B cell (primary cell): ENCODE data around the gene TRIO. TPM values are rescaled to one million over a fixed set of nuclear protein-coding genes. Genes with fewer than 3 reads are reported as not detected.

Experiments
- ATAC-seq: fragments of 200-7000 bp; cut with Tn5 transposase; one replicate; pipeline ENCODE4 v1.10.0; 2021; ENCODE audit warnings: low read depth, mild to moderate bottlenecking, moderate number of reproducible peaks, moderate library complexity
- CTCF ChIA-PET: fragments of 350-600 bp; sonication (Branson Sonifier 250); formaldehyde crosslinking; loops from one replicate; lab custom pipeline; 2021; ENCODE audit warnings: antibody characterized with exemption, inconsistent platforms; lab: Charles Lee
- POLR2A ChIA-PET: fragments of 350-600 bp; sonication (Branson Sonifier 250); formaldehyde crosslinking; loops from one replicate; lab custom pipeline; 2021; ENCODE audit warnings: antibody characterized with exemption; lab: Charles Lee
- DNase-seq: peaks from one replicate; pipeline ENCODE4 v3.0.0; 2013
- H2AFZ ChIP-seq: 2 replicates; pipeline ENCODE4 v1.6.1; 2012; ENCODE audit warnings: mild to moderate bottlenecking, low read depth, low read length; ENCODE audit not compliant: insufficient read depth, poor library complexity, severe bottlenecking
- H3K27ac ChIP-seq, 2 donors: 1 replicate in 1 of 2; 2 replicates in 1 of 2; pipeline ENCODE4 v1.5.1; 2012 to 2013; ENCODE audit warnings: low read length in 2 of 2, mild to moderate bottlenecking in 2 of 2, moderate library complexity in 1 of 2
- H3K27me3 ChIP-seq, 4 experiments: fragments of 200-600 bp in 1 of 4; sonication (generic) in 1 of 4; replicated peaks in 1 of 4; 1 replicate in 2 of 4; 2 replicates in 2 of 4; pipeline versions ENCODE4 v1.6.1 to v1.7.0; 2013 to 2016; ENCODE audit warnings: low read length in 3 of 4, mild to moderate bottlenecking in 2 of 4, mixed read lengths in 1 of 4, moderate library complexity in 1 of 4; ENCODE audit not compliant: insufficient read depth in 4 of 4, control insufficient read depth in 3 of 4; ENCODE audit errors: control extremely low read depth in 1 of 4
- H3K36me3 ChIP-seq, 2 experiments: replicated peaks in 1 of 2; 1 replicate in 1 of 2; 2 replicates in 1 of 2; pipeline versions ENCODE4 v1.6.1 to v1.7.1; 2013; ENCODE audit warnings: low read length in 1 of 2; ENCODE audit not compliant: insufficient read depth in 2 of 2, control insufficient read depth in 1 of 2; ENCODE audit errors: control extremely low read depth in 1 of 2, extremely low read depth in 1 of 2
- H3K4me1 ChIP-seq, 2 donors: fragments of 200-600 bp in 1 of 2; sonication (generic) in 1 of 2; 1 replicate in 1 of 2; 2 replicates in 1 of 2; pipeline versions ENCODE4 v1.5.1 to v1.6.1; 2013 to 2017; ENCODE audit warnings: low read length in 2 of 2; ENCODE audit not compliant: control insufficient read depth in 2 of 2, insufficient read depth in 2 of 2
- H3K4me2 ChIP-seq: replicated peaks from 2 replicates; pipeline ENCODE3; 2012; ENCODE audit warnings: mild to moderate bottlenecking, low read depth, low read length; ENCODE audit not compliant: poor library complexity, severe bottlenecking
- H3K4me3 ChIP-seq, 5 experiments: fragments of 200-600 bp in 1 of 5; sonication (generic) in 1 of 5; 1 replicate in 3 of 5; 2 replicates in 2 of 5; pipeline versions ENCODE4 v1.5.1 to v1.7.0; 2011 to 2016; ENCODE audit warnings: low read length in 4 of 5, mild to moderate bottlenecking in 4 of 5, low read depth in 2 of 5, control low read depth in 1 of 5, moderate library complexity in 1 of 5; ENCODE audit not compliant: insufficient read depth in 1 of 5; ENCODE audit errors: control extremely low read depth in 1 of 5, extremely low read depth in 1 of 5
- H3K79me2 ChIP-seq: fragments of 200-600 bp; sonication (generic); one replicate; pipeline ENCODE4 v1.6.0; 2016; ENCODE audit warnings: low read length; ENCODE audit not compliant: control insufficient read depth, insufficient read depth
- H3K9ac ChIP-seq: fragments of 200-600 bp; sonication (generic); 2 replicates; pipeline ENCODE4 v1.6.1; 2017; ENCODE audit warnings: mild to moderate bottlenecking, low read length, moderate library complexity
- H3K9me3 ChIP-seq, 3 donors: one replicate each; pipeline versions ENCODE4 v1.6.1 to v1.7.1; 2013; ENCODE audit warnings: low read length in 2 of 3; ENCODE audit not compliant: control insufficient read depth in 2 of 3, insufficient read depth in 1 of 3; ENCODE audit errors: control extremely low read depth in 1 of 3
- H4K20me1 ChIP-seq: 2 replicates; pipeline ENCODE4 v1.6.0; 2012; ENCODE audit warnings: mild to moderate bottlenecking, low read length; ENCODE audit not compliant: insufficient read depth, control insufficient read depth, poor library complexity, severe bottlenecking
- H3K27ac Mint-ChIP-seq: one replicate; pipeline ENCODE4 v1.8.0; 2021; ENCODE audit warnings: mixed read lengths
- H3K27me3 Mint-ChIP-seq: one replicate; pipeline ENCODE4 v1.8.0; 2021; ENCODE audit warnings: mixed read lengths
- H3K4me1 Mint-ChIP-seq: one replicate; pipeline ENCODE4 v1.8.0; 2021; ENCODE audit warnings: mixed read lengths
- H3K4me3 Mint-ChIP-seq: one replicate; pipeline ENCODE4 v1.8.0; 2021; ENCODE audit warnings: mixed read lengths
- H3K9me3 Mint-ChIP-seq: one replicate; pipeline ENCODE4 v1.8.0; 2022; ENCODE audit warnings: mixed read lengths; ENCODE audit not compliant: insufficient read depth
- CTCF ChIP-seq: fragments of 200-600 bp; IDR thresholded peaks from one replicate; pipeline ENCODE4 v1.8.0; 2022; ENCODE audit warnings: antibody characterized with exemption, mild to moderate bottlenecking
- EZH2 ChIP-seq: IDR thresholded peaks from 2 replicates; pipeline ENCODE4 v1.6.1; 2012; ENCODE audit warnings: borderline replicate concordance, low read depth, mild to moderate bottlenecking, moderate library complexity, low read length; ENCODE audit not compliant: insufficient read depth, poor library complexity, severe bottlenecking
- WGBS: methylation state at CpG from one replicate; pipeline ENCODE4 v1.1.5; 2013; ENCODE audit warnings: missing lambda C conversion rate; ENCODE audit not compliant: insufficient coverage; 5-methylcytosine and 5-hydroxymethylcytosine counted together
- intact Hi-C: fragments of 100-400 bp; cut with micrococcal nuclease; formaldehyde crosslinking; loops from one replicate; pipeline ENCODE4 v1.10.0; 2022
- polyA plus RNA-seq: library from polyadenylated mRNA; depleted of rRNA; stranded (reverse); fragments of >200 nt; gene quantifications from 2 replicates; pipeline ENCODE4 v1.2.3, GENCODE V29; 2012
- total RNA-seq, 2 donors: library from RNA; stranded (reverse); fragments of 120-200 nt in 1 of 2; gene quantifications; 1 replicate in 1 of 2; 2 replicates in 1 of 2; pipeline versions ENCODE4 v1.2.3 to v1.2.4, GENCODE V29; 2013 to 2022

The TRIO gene
- total and polyA plus RNA-seq, 2 donors (not counting 1 experiment from before 2014, with no cell fraction given) = 90.5 to 479 TPM

GRCh38 chr5:14407051-14407450 lies 263.9 kb downstream of the TRIO start:
- Histone ChIP-seq H3K4me3 (no peak overlapping the region), H3K9ac (no peak overlapping the region), H4K20me1 (peaks cover 6% of the 10 kb centered on the region), H3K4me1 (no peaks in the 10 kb centered on the region), H3K9me3 (no peaks in the 10 kb centered on the region), H3K4me2 (no peak overlapping the region), H3K27me3 (no peaks in the 10 kb centered on the region), H3K79me2 (peaks cover 7% of the 10 kb centered on the region), H2AFZ (no peak overlapping the region), H3K36me3 (peaks cover 1 to 80% of the 10 kb centered on the region in 2 experiments), H3K27ac (no peak overlapping the region)
- no peaks in the 10 kb centered on the region for H3K4me1 Mint-ChIP-seq
- ATAC-seq = no peak
- H3K4me3 Mint-ChIP-seq = no peak overlapping the region
- POLR2A ChIA-PET = no interaction called here
- 93% methylated on average over 5 of the region's 5 CpGs for WGBS
- TF ChIP-seq EZH2 (no peak), CTCF (no peak)
- no peaks in the 10 kb centered on the region for H3K27me3 Mint-ChIP-seq
- no peak for DNase-seq
- no peak overlapping the region for H3K27ac Mint-ChIP-seq
- no peaks in the 10 kb centered on the region for H3K9me3 Mint-ChIP-seq
- CTCF ChIA-PET = no interaction called here
- intact Hi-C loops = no loop called here

GRCh38 chr5:14407746-14408175 lies 264.6 kb downstream of the TRIO start:
- DNase-seq = no peak
- no peaks in the 10 kb centered on the region for H3K9me3 ChIP-seq
- Mint-ChIP-seq H3K27me3 (no peaks in the 10 kb centered on the region), H3K27ac (no peak overlapping the region), H3K4me1 (no peaks in the 10 kb centered on the region), H3K9me3 (no peaks in the 10 kb centered on the region), H3K4me3 (no peak overlapping the region)
- H3K27ac ChIP-seq = no peak overlapping the region
- H3K27me3 ChIP-seq = no peaks in the 10 kb centered on the region
- TF ChIP-seq EZH2 = no peak
- no peak for TF ChIP-seq CTCF
- intact Hi-C loops = no loop called here
- H3K9ac ChIP-seq = no peak overlapping the region
- ATAC-seq = no peak
- no peak overlapping the region for H3K4me2 ChIP-seq
- CTCF ChIA-PET = no interaction called here
- no peak overlapping the region for H3K4me3 ChIP-seq
- H3K4me1 ChIP-seq = no peaks in the 10 kb centered on the region
- H3K36me3 ChIP-seq = peaks cover 1 to 82% of the 10 kb centered on the region in 2 experiments
- peaks cover 2% of the 10 kb centered on the region for H3K79me2 ChIP-seq
- POLR2A ChIA-PET = no interaction called here
- no peak overlapping the region for H2AFZ ChIP-seq
- 89% methylated on average over 3 of the region's 5 CpGs for WGBS
- H4K20me1 ChIP-seq = no peaks in the 10 kb centered on the region
